CD4-positive, alpha-beta T cell treated with Interleukin-6 for 4 hours (primary cell): ENCODE results near the gene GJA8.
A peak's percentile ranks its signal among the peaks of the same experiment; 100 is the strongest.
"Not testable (repeated sequence)": the region's sequence is repeated elsewhere in the genome, so short reads cannot be mapped to it uniquely, and the experiment has no call there.

Experiments
- DNase-seq: peaks from one replicate; pipeline ENCODE4 v3.0.0-alpha.2; 2020; ENCODE audit warnings: mixed read lengths

Gene GJA8

DNA sequence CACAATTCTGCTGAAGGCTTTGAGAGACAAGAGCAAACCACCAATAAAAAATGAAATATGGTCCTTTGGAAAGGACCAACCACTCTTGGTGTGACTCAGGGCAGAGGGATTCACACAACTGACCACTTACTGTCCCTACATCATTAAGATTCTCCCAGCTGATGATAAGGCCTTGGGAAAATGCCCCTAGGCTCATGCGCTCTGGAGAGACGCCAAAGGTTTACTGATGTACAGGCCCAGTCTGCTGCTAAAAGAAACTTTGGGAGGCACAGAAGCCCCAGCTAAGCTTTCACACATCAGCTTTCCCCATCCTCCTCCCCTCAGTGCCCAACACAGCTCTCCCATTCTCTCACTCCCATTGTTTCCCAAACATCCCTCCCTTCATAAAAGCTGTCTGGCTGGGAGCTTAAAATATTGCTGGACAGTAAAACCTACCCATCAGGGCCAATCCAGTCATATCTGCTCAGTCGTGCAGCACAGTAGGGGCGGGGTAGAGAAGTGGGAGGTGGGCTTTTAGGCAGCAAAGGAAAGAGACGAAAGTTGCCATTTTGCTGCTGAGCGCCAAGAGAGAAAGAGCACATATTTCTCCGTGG lies at the start of gene GJA8:
Gene GJA8 (plus strand): TSS at position 543 of the 593 bp plus-strand sequence. CDS start 5,161 bp downstream, outside the sequence.
- no peak for DNase-seq

- no peak for DNase-seq
Observed at GRCh38 chr1:147853391-147853790, 49.2 kb upstream of the GJA8 start.

DNA sequence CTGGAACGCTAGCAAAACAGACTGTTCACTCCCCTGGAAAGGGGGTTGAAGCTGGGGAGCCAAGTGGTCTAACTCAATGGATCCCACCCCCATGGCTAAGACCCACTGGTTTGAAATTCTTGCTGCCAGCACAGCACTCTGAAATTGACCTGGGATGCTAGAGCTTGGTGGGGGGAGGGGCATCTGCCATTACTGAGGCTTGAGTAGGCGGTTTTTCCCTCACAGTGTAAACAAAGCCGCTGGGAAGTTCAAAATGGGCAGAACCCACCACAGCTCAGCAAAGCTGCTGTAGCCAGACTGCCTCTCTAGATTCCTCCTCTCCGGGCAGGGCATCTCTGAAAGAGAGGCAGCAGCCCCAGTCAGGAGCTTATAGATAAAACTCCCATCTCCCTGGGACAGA lies 47.6 kb upstream of the GJA8 start:
- DNase-seq = not testable (repeated sequence)

- DNase-seq = not testable (repeated sequence)
Observed at GRCh38 chr1:147855996-147856395, 46.6 kb upstream of the GJA8 start.

DNA sequence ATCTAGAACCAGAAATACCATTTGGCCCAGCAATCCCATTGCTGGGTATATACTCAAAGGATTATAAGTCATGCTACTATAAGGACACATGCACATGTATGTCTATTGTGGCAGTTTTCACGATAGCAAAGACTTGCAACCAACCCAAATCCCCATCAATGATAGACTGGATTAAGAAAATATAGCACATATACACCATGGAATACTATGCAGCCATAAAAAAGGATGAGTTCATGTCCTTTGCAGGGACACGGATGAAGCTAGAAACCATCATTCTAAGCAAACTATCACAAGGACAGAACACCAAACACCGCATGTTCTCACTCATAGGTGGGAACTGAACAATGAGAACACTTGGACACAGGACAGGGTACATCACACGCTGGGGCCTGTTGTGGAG lies 35.4 kb upstream of the GJA8 start:
- not testable (repeated sequence) for DNase-seq

GRCh38 chr1:147878022-147878421 lies 24.6 kb upstream of the GJA8 start:
- no peak for DNase-seq

- no peak for DNase-seq
Observed at GRCh38 chr1:147879911-147880310, 22.7 kb upstream of the GJA8 start.

DNA sequence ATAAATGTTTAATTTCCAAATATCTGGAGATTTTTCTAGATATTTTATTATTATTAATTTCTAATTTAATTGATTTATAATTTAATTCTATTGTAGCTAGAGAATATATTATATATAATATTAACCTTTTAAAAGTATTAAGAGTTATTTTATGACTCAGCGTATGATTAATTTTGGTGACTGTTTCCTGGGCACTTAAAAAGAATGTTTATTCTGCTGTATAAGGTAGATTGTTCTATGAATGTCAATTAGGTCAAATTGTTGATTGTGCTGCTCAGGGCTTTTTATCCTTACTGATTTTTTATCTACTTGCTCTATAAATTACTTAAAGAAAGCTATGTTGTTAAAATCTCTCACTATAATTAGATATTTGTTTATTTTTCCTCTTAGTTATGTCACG lies 20.1 kb upstream of the GJA8 start:
- no peak for DNase-seq

DNA sequence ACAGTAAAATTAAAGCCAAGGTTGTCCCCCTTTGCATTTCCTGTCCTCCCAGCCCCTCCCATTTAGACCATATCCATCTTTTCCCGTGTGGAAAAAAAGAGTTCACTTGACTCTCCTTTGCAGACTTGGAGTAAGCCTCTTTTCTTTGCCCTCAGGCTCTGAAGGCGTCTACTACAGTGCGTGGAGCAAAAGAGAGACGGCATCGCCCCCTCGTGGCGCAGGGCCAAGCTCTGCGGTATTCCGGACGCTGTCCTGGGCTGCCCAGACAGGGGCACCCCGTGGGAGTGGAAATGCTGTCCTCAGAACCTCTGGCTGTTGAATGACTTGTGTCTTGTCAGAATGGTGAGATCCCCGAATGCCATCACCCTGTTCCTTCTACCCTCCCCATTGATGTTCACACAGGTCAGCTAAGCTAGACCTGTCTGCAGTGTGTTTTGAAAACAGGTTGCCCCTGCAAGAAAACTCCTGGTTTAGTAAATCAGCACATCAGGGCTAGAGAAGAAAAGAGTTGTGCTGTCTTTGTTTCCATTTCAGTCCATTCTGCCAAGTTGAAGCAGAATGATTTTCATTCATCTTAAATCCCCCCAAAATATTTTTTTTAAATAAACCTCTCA lies 12.3 kb upstream of the GJA8 start:
- DNase-seq = peak; percentile 64

DNA sequence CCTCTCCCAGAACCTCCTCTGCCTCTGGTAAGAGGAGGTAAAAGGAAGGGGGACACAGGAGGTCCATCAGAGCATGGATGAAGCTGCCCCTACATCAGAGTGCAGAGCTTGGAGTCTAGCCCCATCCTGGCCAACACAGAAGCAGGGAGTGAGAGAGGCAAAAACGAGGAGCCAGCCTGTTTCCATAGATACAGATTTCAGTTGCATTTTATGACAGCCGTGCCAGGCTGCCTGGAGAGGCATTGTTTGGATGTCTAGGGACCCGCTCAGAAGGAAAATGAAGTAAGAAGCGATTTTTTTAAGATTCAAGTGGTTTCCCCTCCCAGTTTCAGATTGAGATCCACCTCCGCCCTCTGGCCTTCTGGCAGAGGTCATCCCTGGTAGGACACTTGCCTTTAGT lies 11.5 kb upstream of the GJA8 start:
- no peak for DNase-seq

DNA sequence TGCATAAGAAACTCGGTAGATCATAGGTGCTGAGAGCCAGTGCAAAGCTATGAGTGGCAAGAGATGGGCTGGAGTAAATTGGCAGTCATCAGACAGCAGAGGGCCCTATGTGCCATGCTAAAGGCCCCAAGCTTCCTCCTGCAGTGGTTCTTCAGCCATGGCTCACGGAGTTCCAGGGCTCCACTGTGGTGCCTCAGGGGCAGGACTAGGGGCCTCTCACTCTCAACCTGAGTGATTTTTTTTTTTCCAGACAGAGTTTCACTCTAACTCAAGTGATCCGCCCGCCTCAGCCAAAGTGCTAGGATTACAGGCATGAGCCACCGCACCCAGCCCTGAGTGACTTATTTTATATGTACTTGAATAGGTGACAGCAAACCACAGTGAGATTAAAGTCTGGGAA lies 10.4 kb upstream of the GJA8 start:
- DNase-seq = no peak

DNA sequence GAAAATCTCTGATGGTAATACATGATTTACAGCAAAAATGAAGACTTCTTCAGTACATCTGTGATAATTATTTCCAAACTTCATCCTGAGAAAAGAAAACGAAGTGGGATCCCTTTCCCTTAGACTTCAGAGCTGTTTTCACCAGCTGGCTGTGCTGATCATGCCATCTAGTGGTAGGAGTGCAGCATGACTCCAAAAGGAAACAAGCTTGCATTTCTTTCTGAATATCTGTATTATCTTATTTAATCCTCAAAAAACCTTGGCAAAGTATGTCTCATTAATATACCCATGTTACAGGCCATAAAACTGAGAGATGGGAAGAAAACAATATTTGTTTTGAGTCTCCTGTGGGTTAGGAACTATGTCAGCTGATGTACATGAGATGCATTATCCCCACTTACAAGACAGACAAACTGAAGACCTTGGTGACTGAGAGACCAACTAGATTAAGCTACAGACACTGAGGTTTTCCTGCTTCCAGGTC lies 9.8 kb upstream of the GJA8 start:
- peak; percentile 35 for DNase-seq

DNA sequence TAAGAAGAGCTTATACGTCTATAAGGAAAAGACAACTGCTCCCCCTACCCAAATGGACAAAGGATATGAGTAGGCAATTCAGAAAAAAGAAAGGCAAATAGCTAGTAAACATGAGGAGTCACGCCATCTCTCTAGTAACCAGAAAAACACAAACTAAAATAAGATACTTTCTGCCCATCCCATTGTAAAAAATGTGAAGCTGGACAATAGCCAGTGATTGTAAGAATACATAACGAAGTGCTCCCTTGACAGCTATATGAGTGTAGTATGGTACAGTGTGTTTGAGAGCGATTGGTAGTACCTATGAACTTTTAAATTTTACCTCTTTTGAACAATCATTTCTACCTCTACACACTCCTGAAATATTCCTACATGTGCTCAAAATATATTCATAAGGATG lies 7.5 kb upstream of the GJA8 start:
- DNase-seq = no peak

GRCh38 chr1:147897029-147897752 lies 5.4 kb upstream of the GJA8 start:
- DNase-seq = no peak

DNA sequence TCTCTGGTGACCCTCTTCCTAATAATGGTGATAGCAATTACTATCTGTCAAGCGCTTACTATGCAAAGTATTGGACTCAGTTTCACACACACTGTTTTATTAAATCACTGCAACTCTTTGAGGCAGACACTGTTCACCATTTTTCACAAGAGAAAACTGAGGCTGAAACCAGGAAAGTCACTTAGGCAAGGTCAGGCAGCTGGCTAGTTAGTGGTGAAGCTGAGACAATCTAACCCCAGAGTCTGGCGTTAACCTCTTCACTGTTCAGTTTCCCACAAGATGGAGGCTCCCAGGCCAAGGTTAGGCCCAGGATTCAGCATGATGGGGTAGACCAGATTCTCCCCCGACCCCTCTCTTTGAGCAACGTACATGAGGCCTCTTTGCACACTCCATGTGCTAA lies 4.8 kb upstream of the GJA8 start:
- DNase-seq = no peak

DNA sequence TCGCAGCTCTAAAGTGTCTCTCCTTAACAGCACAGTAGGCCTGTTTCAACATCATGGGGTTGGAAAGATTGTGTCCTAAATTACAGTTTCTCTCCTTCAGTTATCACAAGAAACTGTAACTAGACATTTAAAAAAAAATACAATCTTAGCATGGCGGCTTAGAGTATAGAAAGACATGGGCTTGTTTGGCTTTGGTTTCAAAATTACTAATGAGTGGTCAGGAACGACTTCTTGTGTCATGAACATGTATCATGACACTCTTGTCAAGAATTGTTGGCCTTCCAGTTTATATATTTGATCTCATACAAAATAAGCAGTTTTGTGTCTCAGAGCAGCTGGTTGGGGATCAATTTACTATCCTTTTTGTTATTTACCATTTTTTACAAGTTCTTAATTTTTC lies 2.1 kb downstream of the GJA8 start:
- DNase-seq = no peak

- DNase-seq = no peak
Observed at GRCh38 chr1:147907786-147908509, 5.4 kb downstream of the GJA8 start.

DNA sequence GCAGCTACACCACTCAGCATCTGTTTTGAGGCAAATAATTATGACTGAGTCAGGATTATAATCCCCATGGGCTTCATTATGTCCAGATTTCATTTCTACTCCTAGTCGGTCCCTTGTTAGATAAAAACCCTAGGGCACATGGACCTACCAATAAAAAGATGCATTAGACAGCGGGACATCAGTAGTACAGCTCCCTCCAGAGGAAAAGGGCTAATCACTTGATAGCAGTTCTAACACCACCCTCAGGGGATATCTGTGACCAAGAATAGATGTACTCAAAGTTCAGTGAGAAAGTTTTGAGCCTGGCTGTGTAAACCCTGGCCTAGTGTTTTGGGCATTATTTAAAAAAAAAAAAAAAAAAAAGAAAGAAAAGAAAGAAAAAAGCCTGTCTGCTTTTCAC lies 10.0 kb downstream of the GJA8 start:
- no peak for DNase-seq

GRCh38 chr1:147913362-147913942 lies 10.9 kb downstream of the GJA8 start:
- no peak for DNase-seq

DNA sequence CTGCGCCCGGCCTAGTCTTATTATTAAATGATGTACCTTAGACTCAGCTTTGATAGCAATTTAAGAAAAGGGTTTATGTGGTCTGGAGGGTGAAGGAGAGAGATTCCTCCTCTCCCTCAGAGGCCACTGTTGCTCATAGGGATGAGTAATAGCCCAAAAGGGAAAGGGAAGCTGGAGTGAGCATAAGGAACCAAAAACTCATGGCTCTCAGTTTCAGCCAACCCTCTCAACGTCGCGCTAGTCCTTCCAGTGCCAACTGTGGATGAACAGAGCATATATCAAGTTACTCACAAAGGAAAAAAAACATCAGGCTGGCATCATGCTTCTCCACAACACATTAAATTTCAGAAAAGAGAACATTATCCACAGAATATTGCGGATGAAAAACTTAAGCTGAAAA lies 17.3 kb downstream of the GJA8 start:
- no peak for DNase-seq

DNA sequence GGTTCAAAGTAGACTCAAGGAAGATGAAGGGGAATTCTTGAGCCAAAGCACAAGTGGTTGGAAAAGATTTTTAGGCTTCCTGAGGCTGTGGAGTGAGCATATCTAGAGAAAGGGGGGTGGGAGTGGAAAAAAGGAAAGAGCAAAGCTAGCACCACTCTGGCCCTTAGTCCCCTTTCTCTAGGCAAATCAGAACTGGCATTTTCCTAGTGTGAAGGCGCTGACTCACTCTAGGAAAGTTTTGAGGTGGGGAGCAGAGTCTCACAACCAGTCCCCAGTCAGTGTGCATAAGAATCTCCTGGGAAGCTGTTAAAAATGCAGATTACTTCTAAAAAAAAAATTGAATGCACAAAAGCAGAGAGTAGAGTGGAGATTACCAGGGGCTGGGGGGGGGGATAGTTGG lies 22.2 kb downstream of the GJA8 start:
- DNase-seq = no peak

GRCh38 chr1:147927215-147927614 lies 24.6 kb downstream of the GJA8 start:
- DNase-seq = not testable (repeated sequence)

DNA sequence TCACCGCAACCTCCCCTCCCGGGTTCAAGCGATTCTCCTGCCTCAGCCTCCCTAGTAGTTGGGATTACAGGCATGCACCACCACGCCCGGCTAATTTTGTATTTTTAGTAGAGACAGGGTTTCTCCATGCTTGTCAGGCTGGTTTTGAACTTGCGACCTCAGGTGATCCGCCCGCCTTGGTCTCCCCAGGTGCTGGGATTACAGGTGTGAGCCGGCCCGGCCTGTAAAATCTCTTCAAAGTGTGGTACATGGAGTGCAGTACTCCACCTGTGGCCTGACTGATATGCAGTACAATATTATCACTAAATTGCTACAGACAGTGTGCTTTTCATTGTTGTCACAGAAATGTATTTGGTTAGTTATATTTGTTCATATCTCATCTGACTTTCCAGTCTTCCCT lies 25.1 kb downstream of the GJA8 start:
- not testable (repeated sequence) for DNase-seq
